ENCODE measurements around the gene RAB41. TPM values are rescaled to one million over a fixed set of nuclear protein-coding genes. Genes with fewer than 3 reads are reported as not detected.

RAB41 gene
- total and polyA plus RNA-seq, 3 experiments from 2014 or later = not detected

DNA sequence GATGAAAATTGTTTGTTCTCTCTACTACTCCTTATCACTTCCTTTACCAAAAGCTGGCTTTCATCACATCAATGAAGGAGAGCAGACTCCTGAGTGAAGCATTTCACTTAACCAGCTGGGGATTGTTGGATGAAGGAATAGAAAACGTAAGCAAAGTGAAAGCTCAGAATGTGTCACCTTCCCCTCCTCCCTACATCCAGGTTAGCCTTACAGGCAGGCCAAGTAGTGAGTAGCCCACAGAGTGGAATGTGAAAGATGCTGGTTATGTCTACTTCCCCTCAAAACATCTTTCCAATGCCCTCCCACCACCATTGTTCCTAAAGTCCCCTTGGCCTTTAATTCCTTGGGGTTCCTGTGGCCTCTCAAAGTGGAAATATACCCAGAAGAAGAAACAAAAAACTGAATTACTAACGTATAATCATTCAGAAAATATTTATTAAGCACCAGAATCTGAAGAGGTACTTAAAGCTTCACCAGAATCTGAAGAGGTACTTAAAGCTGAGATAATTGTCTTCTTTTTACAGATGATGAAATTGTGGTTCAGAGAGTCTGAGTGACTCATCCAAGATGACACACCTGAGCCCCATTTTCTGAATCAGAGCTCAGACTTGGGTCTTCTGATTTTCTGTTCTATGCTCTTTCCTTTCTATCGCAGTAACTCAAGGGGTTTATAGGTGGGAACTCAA is 28.5 kb upstream of the RAB41 start:
- Mint-ChIP-seq H3K27me3 (no peaks in the 10 kb centered on the region), H3K9me3 (no peaks in the 10 kb centered on the region), H3K27ac (peak overlapping the region in 1 of 8 donors; percentile 16), H3K4me3 (no peak overlapping the region), H3K4me1 (no peaks in the 10 kb centered on the region), H3K36me3 (peaks cover 0 to 3% (median 0%) of the 10 kb centered on the region in 3 donors)
- Histone ChIP-seq H3K9me3 (ENCODE audit: low read length) (no peaks in the 10 kb centered on the region), H3K27ac (ENCODE audit: low read depth, low read length) (no peak overlapping the region), H3K27me3 (ENCODE audit: insufficient read depth, low read length, poor library complexity, severe bottlenecking) (no peaks in the 10 kb centered on the region), H3K36me3 (ENCODE audit: insufficient read depth, low read length) (no peaks in the 10 kb centered on the region), H3K4me1 (ENCODE audit: insufficient read depth, low read length) (no peaks in the 10 kb centered on the region), H3K4me3 (ENCODE audit: low read length) (no peak overlapping the region)
- ChIA-PET CTCF (no interaction called here), POLR2A (no interaction called here)
- no peak for DNase-seq

DNA sequence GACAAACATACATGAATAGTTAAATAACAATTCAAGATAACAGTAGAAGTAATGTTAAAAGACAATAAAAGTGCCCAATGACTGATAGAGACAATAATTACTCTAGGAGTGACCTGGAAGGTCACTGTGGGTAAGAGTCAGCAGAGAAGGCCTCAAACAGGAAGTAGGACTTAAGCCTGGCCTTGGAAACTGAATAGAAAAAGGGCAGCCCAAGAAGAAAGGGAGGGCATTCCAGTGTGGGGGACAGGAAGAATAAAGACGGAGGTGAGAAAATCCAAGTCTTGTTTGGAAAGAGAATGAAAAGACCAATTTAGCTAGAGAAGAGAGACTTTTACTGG is 27.9 kb upstream of the RAB41 start:
- H3K9me3 Mint-ChIP-seq = no peaks in the 10 kb centered on the region
- H3K4me3 ChIP-seq (ENCODE audit: low read length) = no peak overlapping the region
- no peak overlapping the region for H3K4me3 Mint-ChIP-seq
- H3K9me3 ChIP-seq (ENCODE audit: low read length) = no peaks in the 10 kb centered on the region
- no peaks in the 10 kb centered on the region for H3K4me1 ChIP-seq (ENCODE audit: insufficient read depth, low read length)
- H3K36me3 Mint-ChIP-seq = peaks cover 0 to 3% (median 0%) of the 10 kb centered on the region in 3 donors
- no peak overlapping the region for H3K27ac Mint-ChIP-seq
- ChIA-PET POLR2A (no interaction called here), CTCF (no interaction called here)
- no peaks in the 10 kb centered on the region for H3K4me1 Mint-ChIP-seq
- no peaks in the 10 kb centered on the region for H3K36me3 ChIP-seq (ENCODE audit: insufficient read depth, low read length)
- no peaks in the 10 kb centered on the region for H3K27me3 ChIP-seq (ENCODE audit: insufficient read depth, low read length, poor library complexity, severe bottlenecking)
- H3K27ac ChIP-seq (ENCODE audit: low read depth, low read length) = no peak overlapping the region
- H3K27me3 Mint-ChIP-seq = no peaks in the 10 kb centered on the region
- DNase-seq = no peak

DNA sequence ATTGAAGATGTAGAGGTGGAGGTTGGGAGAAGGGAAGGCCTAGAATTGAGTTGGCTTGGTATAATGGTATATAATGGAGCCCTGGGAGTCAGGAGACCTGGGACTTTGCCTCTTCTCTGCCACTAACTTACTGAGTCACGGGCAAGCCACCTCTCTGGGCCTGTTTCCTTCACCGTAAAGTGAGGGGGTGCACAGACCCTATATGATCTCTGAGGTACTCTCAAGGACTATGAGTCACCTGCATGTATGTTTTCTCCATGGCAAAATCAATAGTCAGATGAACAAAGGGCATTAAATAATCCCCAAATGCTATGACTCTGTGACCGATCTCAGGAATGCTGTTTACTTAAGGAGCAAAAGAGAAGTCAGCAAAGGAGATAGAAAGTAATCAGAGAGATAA is 27.1 kb upstream of the RAB41 start:
- Mint-ChIP-seq H3K27ac (no peak overlapping the region), H3K27me3 (no peaks in the 10 kb centered on the region), H3K9me3 (no peaks in the 10 kb centered on the region), H3K4me1 (no peaks in the 10 kb centered on the region), H3K4me3 (no peak overlapping the region), H3K36me3 (peaks cover 0 to 3% (median 1%) of the 10 kb centered on the region in 3 donors)
- no peaks in the 10 kb centered on the region for H3K27me3 ChIP-seq (ENCODE audit: insufficient read depth, low read length, poor library complexity, severe bottlenecking)
- ChIA-PET CTCF (no interaction called here), POLR2A (no interaction called here)
- no peaks in the 10 kb centered on the region for H3K36me3 ChIP-seq (ENCODE audit: insufficient read depth, low read length)
- H3K4me1 ChIP-seq (ENCODE audit: insufficient read depth, low read length) = no peaks in the 10 kb centered on the region
- H3K9me3 ChIP-seq (ENCODE audit: low read length) = no peaks in the 10 kb centered on the region
- no peak for DNase-seq
- no peak overlapping the region for H3K27ac ChIP-seq (ENCODE audit: low read depth, low read length)
- no peak overlapping the region for H3K4me3 ChIP-seq (ENCODE audit: low read length)

DNA sequence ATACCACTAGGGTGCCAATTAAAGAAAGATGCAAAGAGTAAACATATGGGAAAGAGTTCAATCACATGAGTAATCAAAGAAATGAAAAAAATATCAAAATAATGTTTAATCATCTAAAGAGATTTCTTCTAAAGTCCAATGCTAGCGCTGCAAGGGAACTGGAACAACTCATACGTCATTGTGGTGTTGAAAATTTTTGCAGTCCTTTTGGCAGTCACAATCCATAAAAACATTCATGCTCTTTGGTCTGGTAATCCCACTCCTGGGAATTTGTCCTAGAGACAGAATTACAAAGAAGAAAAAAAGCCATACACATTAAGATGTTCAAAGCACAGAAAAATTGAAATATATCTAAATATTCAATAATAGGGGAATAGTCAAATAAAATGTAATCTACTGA is 26.5 kb upstream of the RAB41 start:
- Histone ChIP-seq H3K9me3 (ENCODE audit: low read length) (no peaks in the 10 kb centered on the region), H3K36me3 (ENCODE audit: insufficient read depth, low read length) (no peaks in the 10 kb centered on the region), H3K27ac (ENCODE audit: low read depth, low read length) (no peak overlapping the region), H3K4me1 (ENCODE audit: insufficient read depth, low read length) (no peaks in the 10 kb centered on the region), H3K27me3 (ENCODE audit: insufficient read depth, low read length, poor library complexity, severe bottlenecking) (no peaks in the 10 kb centered on the region), H3K4me3 (ENCODE audit: low read length) (no peak overlapping the region)
- no peak overlapping the region for H3K4me3 Mint-ChIP-seq
- no peaks in the 10 kb centered on the region for H3K27me3 Mint-ChIP-seq
- no peaks in the 10 kb centered on the region for H3K4me1 Mint-ChIP-seq
- peaks cover 0 to 3% (median 1%) of the 10 kb centered on the region in 3 donors for H3K36me3 Mint-ChIP-seq
- ChIA-PET CTCF (no interaction called here), POLR2A (no interaction called here)
- no peak overlapping the region for H3K27ac Mint-ChIP-seq
- DNase-seq = no peak
- no peaks in the 10 kb centered on the region for H3K9me3 Mint-ChIP-seq

DNA sequence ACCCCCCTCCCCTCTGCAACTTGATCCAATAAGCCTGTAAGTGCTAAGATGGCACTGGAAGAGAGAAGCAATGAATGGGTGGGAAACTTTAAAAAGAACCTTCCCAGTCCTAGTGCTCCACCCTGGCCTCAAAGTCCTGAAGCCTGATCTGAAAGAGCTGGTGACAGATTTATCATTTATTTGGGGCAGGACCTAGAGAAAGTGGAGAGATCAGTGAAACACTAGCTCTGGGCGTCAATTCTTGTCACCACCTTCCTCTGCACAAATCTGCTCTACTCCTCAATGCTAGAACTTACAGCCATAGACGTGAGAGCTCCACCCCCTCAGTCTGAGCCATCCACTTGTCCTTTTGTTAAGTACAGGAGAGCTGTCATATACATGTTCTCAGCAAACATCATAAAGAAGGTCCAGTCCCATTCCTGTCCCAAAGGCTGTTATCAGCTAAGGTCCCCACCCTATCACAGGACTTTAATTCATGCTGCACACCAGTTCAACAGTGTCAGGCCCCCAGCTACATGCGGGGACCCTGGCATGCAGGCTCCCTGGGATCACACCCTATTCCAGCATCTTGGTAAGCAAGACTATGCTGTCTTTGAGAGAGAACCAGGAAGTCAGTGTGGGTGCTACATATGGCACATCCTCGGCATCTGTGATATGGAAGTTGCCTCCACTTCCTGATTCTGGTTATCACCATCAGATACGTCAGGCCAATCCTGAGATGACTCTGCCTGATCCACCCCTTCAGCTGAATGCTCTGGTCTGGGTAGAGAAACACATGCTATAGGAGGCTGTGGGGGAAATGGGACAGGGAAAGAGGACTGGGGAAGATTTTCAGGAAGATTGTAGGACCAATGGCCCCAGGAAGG is 24.3 kb upstream of the RAB41 start:
- Histone ChIP-seq H3K9me3 (ENCODE audit: low read length) (no peaks in the 10 kb centered on the region), H3K36me3 (ENCODE audit: insufficient read depth, low read length) (no peaks in the 10 kb centered on the region), H3K4me1 (ENCODE audit: insufficient read depth, low read length) (no peaks in the 10 kb centered on the region), H3K27me3 (ENCODE audit: insufficient read depth, low read length, poor library complexity, severe bottlenecking) (no peaks in the 10 kb centered on the region), H3K27ac (ENCODE audit: low read depth, low read length) (no peak overlapping the region), H3K4me3 (ENCODE audit: low read length) (no peak overlapping the region)
- Mint-ChIP-seq H3K4me3 (no peak overlapping the region), H3K4me1 (no peaks in the 10 kb centered on the region), H3K27ac (no peak overlapping the region), H3K9me3 (no peaks in the 10 kb centered on the region), H3K36me3 (peaks cover 0 to 3% (median 1%) of the 10 kb centered on the region in 3 donors), H3K27me3 (no peaks in the 10 kb centered on the region)
- ChIA-PET POLR2A (no interaction called here), CTCF (no interaction called here)
- no peak for DNase-seq

DNA sequence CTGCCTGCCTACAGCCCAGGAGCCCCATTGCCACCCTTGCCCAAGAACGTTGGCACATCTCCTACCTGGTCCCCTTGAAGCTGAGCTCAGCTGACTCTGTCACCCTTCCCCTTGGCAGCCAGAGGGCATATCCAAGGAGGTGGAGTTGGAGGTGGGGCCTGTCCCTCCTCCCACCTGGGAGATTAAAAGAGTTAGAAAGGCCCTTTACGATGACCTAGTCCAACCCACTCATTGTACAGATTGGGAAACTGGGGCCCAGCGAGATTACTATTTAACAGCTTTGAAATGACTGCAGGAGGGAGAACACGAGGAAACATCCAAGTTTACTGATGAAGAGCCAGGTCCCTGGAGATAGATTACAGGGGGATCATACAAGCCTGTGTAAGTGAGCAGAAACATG is 21.9 kb upstream of the RAB41 start, which contains the start of gene P2RY4:
P2RY4 (minus strand) TSS at position 101 of the 400 bp plus-strand sequence. CDS start 580 bp downstream, outside the sequence.
- no peak within 1 kb of the TSS for H3K4me3 ChIP-seq (ENCODE audit: low read length)
- no peaks in the 10 kb centered on the region for H3K4me1 Mint-ChIP-seq
- H3K9me3 ChIP-seq (ENCODE audit: low read length) = no peaks in the 10 kb centered on the region
- no peak within 1 kb of the TSS for H3K4me3 Mint-ChIP-seq
- no peaks in the 10 kb centered on the region for H3K27me3 ChIP-seq (ENCODE audit: insufficient read depth, low read length, poor library complexity, severe bottlenecking)
- H3K36me3 ChIP-seq (ENCODE audit: insufficient read depth, low read length) = no peaks in the 10 kb centered on the region
- no peaks in the 10 kb centered on the region for H3K27me3 Mint-ChIP-seq
- ChIA-PET POLR2A (no interaction called here), CTCF (no interaction called here)
- DNase-seq = no peak
- H3K27ac Mint-ChIP-seq = no peak within 1 kb of the TSS
- peaks cover 0 to 1% (median 0%) of the 10 kb centered on the region in 3 donors for H3K36me3 Mint-ChIP-seq
- H3K9me3 Mint-ChIP-seq = no peaks in the 10 kb centered on the region
- no peak within 1 kb of the TSS for H3K27ac ChIP-seq (ENCODE audit: low read depth, low read length)
- no peaks in the 10 kb centered on the region for H3K4me1 ChIP-seq (ENCODE audit: insufficient read depth, low read length)

DNA sequence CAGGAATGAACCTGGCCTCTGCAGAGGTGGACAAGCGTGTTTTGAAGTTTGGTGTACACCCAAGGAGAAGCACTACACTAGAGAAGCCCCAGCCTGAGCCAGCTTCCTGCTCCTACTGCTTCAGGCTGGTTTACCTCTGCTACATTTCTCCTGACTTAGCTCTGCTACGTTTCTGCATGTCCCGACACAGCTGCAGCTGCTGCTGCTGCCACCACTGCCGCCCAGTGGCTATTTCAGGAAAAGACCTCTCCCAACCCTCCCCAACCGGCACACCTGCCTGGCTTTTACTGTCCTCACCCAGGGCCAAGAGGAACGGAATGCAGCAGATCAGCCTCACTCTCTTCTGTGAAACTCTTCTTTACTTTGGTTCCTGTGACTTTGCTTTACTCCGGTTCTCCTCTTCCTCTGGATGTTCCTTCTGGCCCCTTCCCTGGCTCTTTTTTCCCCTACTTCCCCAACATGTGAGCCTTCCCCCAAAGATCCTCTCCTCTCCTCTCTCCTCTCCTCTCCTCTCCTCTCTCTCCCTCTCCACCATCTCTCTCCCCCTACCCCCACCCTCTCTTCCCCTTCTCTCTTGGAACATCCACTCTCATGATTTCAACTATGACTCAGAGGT is 18.9 kb upstream of the RAB41 start:
- H3K27ac Mint-ChIP-seq = no peak overlapping the region
- CTCF ChIA-PET = interaction anchor here (1.6 kb wide), 1 partner anchor 170 kb away, joined by 3 read pairs; no protein-coding TSS in a partner anchor
- H3K4me3 Mint-ChIP-seq = no peak overlapping the region
- Histone ChIP-seq H3K36me3 (ENCODE audit: insufficient read depth, low read length) (no peaks in the 10 kb centered on the region), H3K27me3 (ENCODE audit: insufficient read depth, low read length, poor library complexity, severe bottlenecking) (no peaks in the 10 kb centered on the region), H3K4me3 (ENCODE audit: low read length) (no peak overlapping the region), H3K4me1 (ENCODE audit: insufficient read depth, low read length) (no peaks in the 10 kb centered on the region), H3K9me3 (ENCODE audit: low read length) (no peaks in the 10 kb centered on the region), H3K27ac (ENCODE audit: low read depth, low read length) (no peak overlapping the region)
- peaks cover 0 to 1% (median 0%) of the 10 kb centered on the region in 3 donors for H3K36me3 Mint-ChIP-seq
- POLR2A ChIA-PET = no interaction called here
- H3K4me1 Mint-ChIP-seq = no peaks in the 10 kb centered on the region
- H3K9me3 Mint-ChIP-seq = no peaks in the 10 kb centered on the region
- no peaks in the 10 kb centered on the region for H3K27me3 Mint-ChIP-seq
- peak in 2 of 5 donors; percentile 1 to 4 for DNase-seq

DNA sequence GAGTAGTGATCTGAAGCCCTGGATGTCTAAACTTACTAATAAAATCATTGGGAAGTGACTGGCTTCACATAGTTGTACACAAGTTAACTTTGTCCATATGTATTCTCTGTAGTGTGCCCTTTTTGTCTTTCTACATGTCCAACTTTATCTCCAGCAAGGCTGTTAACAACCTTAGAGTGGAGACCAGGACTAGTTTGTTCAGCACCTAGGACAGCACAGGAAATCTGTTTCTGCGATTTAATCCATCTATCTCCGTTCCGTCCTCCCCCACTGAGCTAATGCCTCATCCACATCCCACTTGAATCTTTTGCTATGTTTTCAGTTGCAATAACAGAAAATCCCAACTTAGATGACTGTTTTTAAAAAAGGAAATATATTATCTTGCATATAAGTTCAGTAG is 17.2 kb upstream of the RAB41 start:
- POLR2A ChIA-PET = no interaction called here
- Histone ChIP-seq H3K36me3 (ENCODE audit: insufficient read depth, low read length) (no peaks in the 10 kb centered on the region), H3K27ac (ENCODE audit: low read depth, low read length) (no peak overlapping the region), H3K4me1 (ENCODE audit: insufficient read depth, low read length) (no peaks in the 10 kb centered on the region), H3K9me3 (ENCODE audit: low read length) (no peaks in the 10 kb centered on the region), H3K4me3 (ENCODE audit: low read length) (no peak overlapping the region), H3K27me3 (ENCODE audit: insufficient read depth, low read length, poor library complexity, severe bottlenecking) (no peaks in the 10 kb centered on the region)
- Mint-ChIP-seq H3K9me3 (no peaks in the 10 kb centered on the region), H3K36me3 (no peaks in the 10 kb centered on the region), H3K4me1 (no peaks in the 10 kb centered on the region), H3K4me3 (no peak overlapping the region), H3K27me3 (peaks cover 0 to 8% of the 10 kb centered on the region in 2 donors), H3K27ac (no peak overlapping the region)
- CTCF ChIA-PET = no interaction called here
- DNase-seq = no peak

All from CD8-positive, alpha-beta memory T cell (primary cell).